ENCODE measurements around the gene RGS19.

The RGS19 gene

DNA sequence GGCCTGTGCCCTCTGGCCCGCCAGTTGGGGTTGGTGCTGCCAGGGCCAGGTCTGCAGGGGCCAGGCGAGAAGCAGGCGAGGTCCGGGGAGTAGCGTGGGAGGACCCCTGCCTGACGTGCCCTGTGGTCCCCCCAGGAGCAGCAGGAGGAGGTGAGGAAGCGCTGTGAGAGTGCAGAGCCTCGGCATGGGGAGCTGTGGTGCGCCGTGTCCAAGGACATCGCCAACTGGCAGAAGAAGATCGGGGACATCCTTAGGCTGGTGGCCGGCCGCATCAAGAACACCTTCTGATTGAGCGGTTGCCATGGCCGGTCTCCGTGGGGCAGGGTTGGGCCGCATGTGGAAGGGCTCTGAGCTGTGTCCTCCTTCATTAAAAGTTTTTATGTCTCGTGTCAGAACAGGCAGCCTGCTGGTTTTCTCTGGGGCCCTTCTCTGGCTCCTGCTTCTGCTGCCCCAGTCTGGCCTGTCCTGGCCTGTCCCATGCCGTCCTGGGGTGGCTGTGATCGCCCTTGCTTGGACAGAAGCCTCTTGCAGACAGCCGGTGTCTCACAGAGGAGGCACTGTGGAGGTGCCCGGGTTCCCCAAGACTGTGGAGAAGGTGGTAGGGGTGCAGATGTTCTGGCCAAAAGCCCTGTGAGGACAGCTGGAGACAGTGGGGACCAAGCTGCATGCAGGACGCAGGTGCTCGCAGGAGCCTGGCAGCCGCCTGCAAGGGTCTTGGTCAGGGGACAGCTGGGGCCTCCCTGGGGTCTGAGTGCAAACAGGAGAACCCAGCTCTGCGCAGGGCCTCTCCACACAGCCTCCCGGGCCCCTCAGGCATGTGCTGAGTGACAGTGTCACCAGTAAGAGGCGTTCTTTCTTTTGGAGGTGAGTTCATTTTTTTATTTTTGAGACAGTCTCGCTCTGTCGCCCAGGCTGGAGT is 46.4 kb downstream of the RGS19 start:
- no peak for DNase-seq

DNA sequence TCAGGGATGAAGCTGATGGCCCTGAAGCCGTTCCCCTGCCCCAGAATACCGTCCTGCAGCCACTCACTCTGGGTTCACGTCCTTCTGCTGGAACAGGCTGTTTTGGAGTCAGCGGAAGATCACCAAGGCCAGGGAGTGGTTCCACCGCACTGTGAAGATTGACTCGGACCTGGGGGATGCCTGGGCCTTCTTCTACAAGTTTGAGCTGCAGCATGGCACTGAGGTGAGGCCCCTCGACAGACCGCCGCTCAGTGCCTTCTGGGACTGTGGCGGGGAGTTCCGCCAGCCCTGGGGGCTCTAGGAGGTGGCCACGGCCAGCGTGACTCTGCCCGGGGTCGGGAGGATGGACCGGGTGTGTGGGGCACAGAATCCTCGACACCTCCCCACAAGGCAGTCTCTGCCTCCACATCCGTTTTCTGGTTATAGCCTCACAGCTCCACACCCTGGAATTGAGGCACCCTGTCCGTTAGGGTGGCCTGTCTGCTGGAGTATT is 47.5 kb downstream of the RGS19 start:
- DNase-seq: no peak

GRCh38 chr20:64030371-64031134 is 48.8 kb downstream of the RGS19 start:
- no peak for DNase-seq

GRCh38 chr20:64029293-64030117 is 49.8 kb downstream of the RGS19 start:
- DNase-seq: no peak

- no peak for DNase-seq
Observed at GRCh38 chr20:64027981-64028685, 51.2 kb downstream of the RGS19 start.

GRCh38 chr20:64025826-64026412 is 53.4 kb downstream of the RGS19 start:
- DNase-seq: no peak

DNA sequence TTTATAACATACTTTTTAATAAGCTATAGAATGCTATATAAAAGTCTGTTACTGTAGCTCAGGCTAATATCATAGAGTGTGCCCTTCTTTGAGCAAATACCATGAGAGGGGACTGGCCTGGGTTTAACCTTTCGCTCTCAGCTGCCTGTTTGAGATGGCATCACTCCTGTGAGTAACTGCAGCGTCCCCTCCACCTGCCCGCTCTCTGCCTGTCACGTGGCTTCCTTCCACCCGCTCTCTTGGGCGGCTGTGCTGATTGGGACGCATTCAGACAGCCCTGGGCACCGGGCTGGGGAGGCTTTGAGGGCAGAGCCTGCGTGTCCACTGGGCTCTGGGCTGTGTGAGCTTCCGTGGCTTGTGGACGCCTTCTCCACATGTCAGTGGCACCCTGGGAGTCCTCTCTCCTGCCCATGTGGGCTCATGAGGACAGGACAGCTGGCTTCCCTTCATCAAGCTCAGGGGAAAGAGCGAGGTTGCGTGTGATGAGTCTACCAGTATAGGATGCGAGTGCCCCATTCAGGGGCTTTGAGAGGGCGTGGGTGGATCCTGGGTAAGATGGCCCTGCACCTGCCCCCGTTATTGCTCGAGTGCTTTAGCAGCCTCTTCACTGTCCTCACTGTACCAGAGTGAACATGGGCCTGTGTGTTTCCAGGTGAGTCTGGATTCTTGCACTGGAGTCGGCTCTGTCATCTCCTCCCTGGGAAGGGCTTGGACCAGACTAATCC is 54.1 kb downstream of the RGS19 start:
- DNase-seq: no peak

GRCh38 chr20:64024141-64024990 is 55.0 kb downstream of the RGS19 start:
- no peak for DNase-seq

- no peak for DNase-seq
Observed at GRCh38 chr20:64023361-64024140, 55.8 kb downstream of the RGS19 start.

Data from hematopoietic multipotent progenitor cell treated with erythropoietin and hydrocortisone succinate and interleukin-3 and kit ligand, for 8 days (in vitro differentiated cells).